Measurements from ENCODE around the gene KPNB1. TPM values are rescaled to one million over a fixed set of nuclear protein-coding genes. Genes with fewer than 3 reads are reported as not detected.

The KPNB1 gene
- total and polyA plus RNA-seq, 2 of the 8 experiments (the other 6 are each of a cell fraction or from before 2014, with no cell fraction given) = 171 to 625 TPM

DNA sequence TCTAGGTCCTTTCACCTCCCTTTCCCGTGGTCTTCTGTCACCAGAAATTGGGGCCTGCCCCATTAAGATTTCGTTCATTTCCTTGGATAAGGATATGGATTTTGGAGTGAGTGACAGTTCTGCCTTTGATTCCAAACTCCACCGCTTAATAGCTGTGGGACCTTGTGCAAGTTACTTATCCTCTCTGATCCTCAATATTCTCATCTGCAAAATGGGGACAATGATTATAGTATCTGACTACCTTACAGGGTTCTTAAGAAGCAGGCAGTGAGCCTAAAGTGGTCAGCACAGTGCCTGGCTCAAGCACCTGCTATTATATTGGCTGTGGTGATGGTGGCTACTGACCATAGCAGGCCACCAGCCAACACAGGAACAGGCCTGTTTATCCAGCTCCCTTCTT is 59.9 kb downstream of the KPNB1 start:
- TF ChIP-seq CEBPB (IDR thresholded peaks at IDR 0.05; ENCODE audit: low read depth, low read length) (no peak), SUZ12 (IDR thresholded peaks at IDR 0.05; ENCODE audit: low read length) (no peak), BACH1 (IDR thresholded peaks at IDR 0.05; ENCODE audit: low read length) (no peak)
- 94% methylated on average over 3 of the region's 3 CpGs; no CpG with 5 or more reads in 1 of the 2 experiments for WGBS, 2 experiments (ENCODE audit: extremely low coverage in 1 of 2, insufficient coverage in 1 of 2, insufficient read length in 1 of 2, insufficient replicate concordance in 2 of 2, low coverage in 1 of 2, low lambda C conversion rate in 2 of 2, missing lambda C conversion rate in 1 of 2)
- no peak overlapping the region for H3K4ac ChIP-seq (replicated peaks; ENCODE audit: insufficient read length, low read depth, low read length)
- no peak overlapping the region for H3K14ac ChIP-seq (ENCODE audit: insufficient read length)
- peaks cover 0 to 2% of the 10 kb centered on the region in 2 experiments for H4K20me1 ChIP-seq (replicated peaks in 1 of 2; ENCODE audit: control insufficient read depth in 1 of 2, insufficient read depth in 2 of 2, low read length in 2 of 2)
- H3K9me3 ChIP-seq (ENCODE audit: insufficient read depth in 2 of 2, low read depth in 1 of 2, low read length in 1 of 2) = no peaks in the 10 kb centered on the region
- H3K4me1 ChIP-seq (replicated peaks in 1 of 4; ENCODE audit: control insufficient read depth in 3 of 4, insufficient read depth in 4 of 4, low read length in 3 of 4) = peaks cover 0 to 11% (median 5%) of the 10 kb centered on the region in 4 experiments; a peak in 6 of 7 replicates
- H4K5ac ChIP-seq (ENCODE audit: insufficient read length, low read depth, low read length) = no peak overlapping the region
- H3K23me2 ChIP-seq (ENCODE audit: low read depth, low read length) = peaks cover 2% of the 10 kb centered on the region; the same call in 1 of the 2 replicates
- H2AK5ac ChIP-seq (ENCODE audit: low read depth, low read length) = no peak overlapping the region
- H2BK12ac ChIP-seq (ENCODE audit: low read depth, low read length) = no peak overlapping the region
- no peak overlapping the region for H2BK120ac ChIP-seq (replicated peaks; ENCODE audit: low read depth, low read length)
- H2BK15ac ChIP-seq (ENCODE audit: low read length) = no peak overlapping the region
- H3K27me3 ChIP-seq (replicated peaks in 1 of 4; ENCODE audit: control insufficient read depth in 3 of 4, extremely low read depth in 1 of 4, insufficient read depth in 3 of 4, low read length in 3 of 4) = peaks cover 0 to 19% (median 5%) of the 10 kb centered on the region in 4 experiments; a peak in 4 of 7 replicates
- FAIRE-seq (no peak), DNase-seq (ENCODE audit: low read depth in 1 of 2, low spot score in 2 of 2) (no peak)
- H3K79me2 ChIP-seq (ENCODE audit: control insufficient read depth in 1 of 2, insufficient read depth in 2 of 2, low read length in 2 of 2) = no peaks in the 10 kb centered on the region
- no peak overlapping the region for H2AFZ ChIP-seq (ENCODE audit: low read length)
- no peak overlapping the region for H3K9ac ChIP-seq (replicated peaks in 1 of 4; ENCODE audit: extremely low read depth in 1 of 4, low read depth in 3 of 4, low read length in 3 of 4)
- H4K8ac ChIP-seq (ENCODE audit: extremely low read depth, insufficient read depth, low read length) = no peak overlapping the region
- no peaks in the 10 kb centered on the region for H3K79me1 ChIP-seq (ENCODE audit: low read depth, low read length)
- H3K56ac ChIP-seq (replicated peaks; ENCODE audit: insufficient read length, low read depth, low read length) = no peak overlapping the region
- no peak overlapping the region for H4K91ac ChIP-seq (replicated peaks; ENCODE audit: insufficient read length, low read length)
- peak overlapping the region in 1 of 4 experiments; percentile 57; a peak in 3 of 8 replicates for H3K4me3 ChIP-seq (ENCODE audit: extremely low read depth in 1 of 4, insufficient read depth in 2 of 4, low read depth in 3 of 4, low read length in 4 of 4)
- H2BK5ac ChIP-seq (ENCODE audit: low read depth, low read length) = no peak overlapping the region
- no peak overlapping the region for H3K27ac ChIP-seq (ENCODE audit: low read depth, low read length)
- no peak overlapping the region for H2BK20ac ChIP-seq (ENCODE audit: low read length)
- ChIA-PET POLR2A (ENCODE audit: partially characterized antibody) (interaction anchor here (1.1 to 1.9 kb wide), 5 partner anchors 8 to 35 kb away, joined by 3 to 10 read pairs (median 3); no protein-coding TSS in a partner anchor), CTCF (ENCODE audit: partially characterized antibody) (interaction anchor here (1.0 to 19.8 kb wide), 6 partner anchors 9 to 55 kb away, joined by 4 to 441 read pairs (median 7); partner anchors contain the start of gene TBX21)
- no peaks in the 10 kb centered on the region for H3K36me3 ChIP-seq (ENCODE audit: control insufficient read depth in 2 of 4, insufficient read depth in 4 of 4, low read length in 3 of 4)
- no peak overlapping the region for H3K18ac ChIP-seq (ENCODE audit: extremely low read depth, low read length)
- no peak overlapping the region for H3K23ac ChIP-seq (ENCODE audit: insufficient read length)
- peak overlapping the region; percentile 62 to 71; a peak in 3 of 4 replicates for H3K4me2 ChIP-seq (ENCODE audit: insufficient read depth in 1 of 2, low read depth in 2 of 2, low read length in 2 of 2)
